H9 (cell line): ENCODE data around the gene SH3GL2. TPM values are rescaled to one million over a fixed set of nuclear protein-coding genes. Genes with fewer than 3 reads are reported as not detected.

Source experiments
- DNase-seq: peaks from one replicate; pipeline ENCODE4 v3.0.0-alpha.2; 2017
- H2AFZ ChIP-seq: one replicate; pipeline ENCODE4 v1.6.1; 2013; ENCODE audit warnings: mild to moderate bottlenecking, low read length, control low read depth, moderate library complexity
- H2AK5ac ChIP-seq: 2 replicates; pipeline ENCODE4 v1.6.1; 2013; ENCODE audit warnings: low read length, control low read depth, mixed read lengths; ENCODE audit not compliant: insufficient read length
- H2BK120ac ChIP-seq: one replicate; pipeline ENCODE4 v1.6.1; 2013; ENCODE audit warnings: low read depth, mild to moderate bottlenecking, low read length, control low read depth, inconsistent platforms; ENCODE audit not compliant: poor library complexity, severe bottlenecking
- H2BK12ac ChIP-seq: 2 replicates; pipeline ENCODE4 v1.6.1; 2013; ENCODE audit warnings: low read length, control low read depth, mixed read lengths, low read depth; ENCODE audit not compliant: insufficient read length
- H2BK15ac ChIP-seq: 2 replicates; pipeline ENCODE4 v1.6.1; 2013; ENCODE audit warnings: low read depth, low read length, control low read depth
- H2BK20ac ChIP-seq: one replicate; pipeline ENCODE4 v1.6.1; 2013; ENCODE audit warnings: low read depth, mild to moderate bottlenecking, low read length, control low read depth, inconsistent platforms; ENCODE audit not compliant: poor library complexity, severe bottlenecking
- H2BK5ac ChIP-seq: 2 replicates; pipeline ENCODE4 v1.6.1; 2013; ENCODE audit warnings: low read length, control low read depth, mixed read lengths; ENCODE audit not compliant: insufficient read length
- H3K14ac ChIP-seq: 2 replicates; pipeline ENCODE4 v1.6.1; 2013; ENCODE audit warnings: low read length, control low read depth; ENCODE audit not compliant: insufficient read depth
- H3K18ac ChIP-seq: 2 replicates; pipeline ENCODE4 v1.6.1; 2013; ENCODE audit warnings: low read depth, mild to moderate bottlenecking, mixed read lengths, low read length, control low read depth; ENCODE audit not compliant: insufficient read length
- H3K23ac ChIP-seq: 2 replicates; pipeline ENCODE4 v1.6.1; 2013; ENCODE audit warnings: low read length, control low read depth, mixed read lengths, low read depth; ENCODE audit not compliant: insufficient read length
- H3K23me2 ChIP-seq: 2 replicates; pipeline ENCODE4 v1.6.1; 2013; ENCODE audit warnings: low read depth, mild to moderate bottlenecking, mixed read lengths, low read length, control low read depth; ENCODE audit not compliant: insufficient read length, poor library complexity, severe bottlenecking
- H3K27ac ChIP-seq: 2 replicates; pipeline ENCODE4 v1.5.1; 2013; ENCODE audit warnings: low read length, control low read depth, mixed read lengths, low read depth; ENCODE audit not compliant: insufficient read length
- H3K27me3 ChIP-seq: 2 replicates; pipeline ENCODE4 v1.6.1; 2013; ENCODE audit warnings: low read length, control low read depth, inconsistent platforms; ENCODE audit not compliant: insufficient read depth
- H3K4ac ChIP-seq: 2 replicates; pipeline ENCODE4 v1.6.1; 2013; ENCODE audit warnings: low read depth, mild to moderate bottlenecking, control low read depth, inconsistent platforms, low read length, moderate library complexity
- H3K4me1 ChIP-seq: 2 replicates; pipeline ENCODE4 v1.6.1; 2013; ENCODE audit warnings: low read length, control low read depth, inconsistent platforms; ENCODE audit not compliant: insufficient read depth
- H3K4me2 ChIP-seq: 2 replicates; pipeline ENCODE4 v1.6.1; 2013; ENCODE audit warnings: low read length, control low read depth, mixed read lengths; ENCODE audit not compliant: insufficient read length, insufficient read depth
- H3K56ac ChIP-seq: 2 replicates; pipeline ENCODE4 v1.6.1; 2013; ENCODE audit warnings: low read depth, mild to moderate bottlenecking, mixed read lengths, low read length, control low read depth; ENCODE audit not compliant: insufficient read length
- H3K79me1 ChIP-seq: 2 replicates; pipeline ENCODE4 v1.6.1; 2013; ENCODE audit warnings: low read depth, mild to moderate bottlenecking, moderate library complexity, low read length, control low read depth, inconsistent platforms; ENCODE audit not compliant: insufficient read depth, poor library complexity, severe bottlenecking
- H3K79me2 ChIP-seq: 2 replicates; pipeline ENCODE4 v1.6.1; 2013; ENCODE audit warnings: low read length, control low read depth, inconsistent platforms; ENCODE audit not compliant: insufficient read depth
- H3K9ac ChIP-seq: 2 replicates; pipeline ENCODE4 v1.6.1; 2013; ENCODE audit warnings: low read length, control low read depth, mixed read lengths; ENCODE audit not compliant: insufficient read length; ENCODE audit errors: extremely low read depth
- H3K9me3 ChIP-seq: one replicate; pipeline ENCODE4 v1.6.1; 2013; ENCODE audit warnings: low read depth, low read length, inconsistent platforms; ENCODE audit not compliant: control insufficient read depth
- H3T11ph ChIP-seq: one replicate; pipeline ENCODE4 v1.6.1; 2013; ENCODE audit warnings: mild to moderate bottlenecking, low read length, control low read depth, inconsistent platforms
- H4K20me1 ChIP-seq: one replicate; pipeline ENCODE4 v1.6.1; 2013; ENCODE audit not compliant: control insufficient read depth, insufficient read length, insufficient read depth
- H4K5ac ChIP-seq: 2 replicates; pipeline ENCODE4 v1.6.1; 2013; ENCODE audit warnings: low read depth, mild to moderate bottlenecking, mixed read lengths, low read length, control low read depth; ENCODE audit not compliant: insufficient read length
- H4K8ac ChIP-seq: replicated peaks from 2 replicates; pipeline ENCODE4 v1.6.1; 2013; ENCODE audit warnings: low read length, control low read depth, mixed read lengths, low read depth; ENCODE audit not compliant: insufficient read length
- H4K91ac ChIP-seq: 2 replicates; pipeline ENCODE4 v1.6.1; 2013; ENCODE audit warnings: low read depth, mild to moderate bottlenecking, moderate library complexity, mixed read lengths, low read length, control low read depth; ENCODE audit not compliant: insufficient read length
- H3K27ac Mint-ChIP-seq, 3 experiments: 2 replicates in 2 of 3; 3 replicates in 1 of 3; pipeline ENCODE4 v1.8.0; 2020 to 2021; ENCODE audit warnings: mixed read lengths in 3 of 3, mild to moderate bottlenecking in 1 of 3, moderate library complexity in 1 of 3
- H3K27me3 Mint-ChIP-seq: 2 replicates; pipeline ENCODE4 v1.8.0; 2021; ENCODE audit warnings: low read depth, mild to moderate bottlenecking, moderate library complexity, mixed read lengths
- H3K36me3 Mint-ChIP-seq, 3 experiments: 2 replicates in 2 of 3; 3 replicates in 1 of 3; pipeline ENCODE4 v1.8.0; 2020 to 2021; ENCODE audit warnings: low read depth in 3 of 3, mixed read lengths in 3 of 3; ENCODE audit not compliant: insufficient read depth in 1 of 3
- H3K4me1 Mint-ChIP-seq, 2 experiments: 2 replicates each; pipeline ENCODE4 v1.8.0; 2020; ENCODE audit warnings: mixed read lengths in 2 of 2
- H3K4me3 Mint-ChIP-seq, 2 experiments: 2 replicates in 1 of 2; 3 replicates in 1 of 2; pipeline ENCODE4 v1.8.0; 2020 to 2021; ENCODE audit warnings: mild to moderate bottlenecking in 2 of 2, mixed read lengths in 2 of 2, moderate library complexity in 1 of 2
- H3K9me3 Mint-ChIP-seq, 2 experiments: 2 replicates in 1 of 2; 3 replicates in 1 of 2; pipeline ENCODE4 v1.8.0; 2020; ENCODE audit warnings: mild to moderate bottlenecking in 2 of 2, mixed read lengths in 2 of 2, moderate library complexity in 1 of 2
- CTCF ChIP-seq: fragments of 200-600 bp; sonication (generic); conservative IDR thresholded peaks from 3 replicates; pipeline ENCODE4 v1.8.0; 2021; ENCODE audit warnings: antibody characterized with exemption, mild to moderate bottlenecking
- WGBS: extraction: QIAGEN DNeasy Blood & Tissue Kit; methylation state at CpG from one replicate; pipeline ENCODE4 v1.1.7; 2013; ENCODE audit warnings: missing lambda C conversion rate, low lambda C conversion rate, mixed read lengths; ENCODE audit not compliant: insufficient read length; ENCODE audit errors: extremely low coverage; 5-methylcytosine and 5-hydroxymethylcytosine counted together
- total RNA-seq: library from RNA; stranded (reverse); gene quantifications from 2 replicates; pipeline ENCODE4 v1.2.1, GENCODE V29; 2021

Gene SH3GL2
- total RNA-seq, 1 experiment from 2014 or later = 6.5 TPM

DNA sequence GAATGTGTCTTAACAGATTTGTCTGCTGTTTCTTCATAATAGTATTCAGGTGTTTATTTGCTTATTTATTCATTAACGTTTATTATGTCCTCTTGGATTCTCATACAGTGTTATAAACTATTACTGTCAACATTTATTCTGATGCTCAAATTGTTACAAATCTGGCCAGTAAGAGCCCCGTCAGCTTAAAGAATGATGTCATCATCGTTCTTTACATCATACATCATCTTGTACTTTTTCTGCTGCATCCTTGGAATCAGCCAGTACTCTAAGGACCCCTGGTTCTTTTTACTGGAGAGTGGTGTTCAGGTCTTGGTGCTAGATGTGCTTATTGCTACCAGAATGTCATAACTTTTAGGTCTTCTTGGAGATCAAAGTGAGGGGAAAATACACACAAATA is 86.6 kb downstream of the SH3GL2 start:
- no peak overlapping the region for H2AK5ac ChIP-seq
- H3K27ac ChIP-seq = no peak overlapping the region
- no peak overlapping the region for H3K4ac ChIP-seq
- no peak overlapping the region for H2BK20ac ChIP-seq
- no peaks in the 10 kb centered on the region for H3K23me2 ChIP-seq
- no peaks in the 10 kb centered on the region for H3K27me3 ChIP-seq
- no peak overlapping the region for H3K18ac ChIP-seq
- H3K9ac ChIP-seq = no peak overlapping the region
- no peak overlapping the region for H2AFZ ChIP-seq
- H2BK15ac ChIP-seq = no peak overlapping the region
- H3K56ac ChIP-seq = no peak overlapping the region
- no peaks in the 10 kb centered on the region for H3K4me1 Mint-ChIP-seq
- no CpG with 5 or more reads among the region's 3 CpGs for WGBS
- no peak overlapping the region for H2BK5ac ChIP-seq
- no peaks in the 10 kb centered on the region for H3K36me3 Mint-ChIP-seq
- H4K91ac ChIP-seq = no peak overlapping the region
- H3K79me2 ChIP-seq = no peaks in the 10 kb centered on the region
- H4K8ac ChIP-seq = no peak overlapping the region
- no peaks in the 10 kb centered on the region for H3K4me1 ChIP-seq
- no peak overlapping the region for H2BK120ac ChIP-seq
- H3K27ac Mint-ChIP-seq = no peak overlapping the region
- no peaks in the 10 kb centered on the region for H4K20me1 ChIP-seq
- no peak overlapping the region for H2BK12ac ChIP-seq
- no peaks in the 10 kb centered on the region for H3K9me3 Mint-ChIP-seq
- no peak overlapping the region for H4K5ac ChIP-seq
- no peak overlapping the region for H3K4me2 ChIP-seq
- no peak for TF ChIP-seq CTCF
- H3K23ac ChIP-seq = no peak overlapping the region
- H3K9me3 ChIP-seq = no peaks in the 10 kb centered on the region
- no peaks in the 10 kb centered on the region; the same call in 1 of the 2 replicates for H3K27me3 Mint-ChIP-seq
- no peaks in the 10 kb centered on the region for H3K79me1 ChIP-seq
- no peak overlapping the region for H3K14ac ChIP-seq
- no peak overlapping the region for H3K4me3 Mint-ChIP-seq
- H3T11ph ChIP-seq = no peak overlapping the region
- no peak for DNase-seq
